KOPT-K1 (cell line): ENCODE results near the gene GABRD.
"Not testable (repeated sequence)": the region's sequence is repeated elsewhere in the genome, so short reads cannot be mapped to it uniquely, and the experiment has no call there.

ENCODE experiments used
- H3K27ac ChIP-seq: fragments of 200-600 bp; sonication (generic); 2 replicates; pipeline ENCODE4 v1.5.1; 2016; ENCODE audit warnings: antibody characterized with exemption, mild to moderate bottlenecking, low read depth, low read length; ENCODE audit not compliant: poor library complexity, severe bottlenecking
- H3K36me3 ChIP-seq: fragments of 200-600 bp; sonication (generic); 2 replicates; pipeline ENCODE4 v1.5.1; 2017; ENCODE audit warnings: antibody characterized with exemption, mild to moderate bottlenecking, low read length, moderate library complexity; ENCODE audit not compliant: insufficient read depth
- H3K9me3 ChIP-seq: fragments of 200-600 bp; sonication (generic); 2 replicates; pipeline ENCODE4 v1.5.1; 2017; ENCODE audit warnings: antibody characterized with exemption, low read length, mild to moderate bottlenecking; ENCODE audit not compliant: insufficient read depth, poor library complexity, severe bottlenecking

GABRD gene

GRCh38 chr1:1980467-1981141 is 38.5 kb upstream of the GABRD start:
- no peaks in the 10 kb centered on the region for H3K36me3 ChIP-seq
- peaks cover 19% of the 10 kb centered on the region for H3K9me3 ChIP-seq

GRCh38 chr1:1981142-1981500 is 38.0 kb upstream of the GABRD start:
- Histone ChIP-seq H3K27ac (no peak overlapping the region), H3K36me3 (no peaks in the 10 kb centered on the region), H3K9me3 (peaks cover 19% of the 10 kb centered on the region)

More at GRCh38 chr1:1980467-1981141, 38.5 kb upstream of the GABRD start:
- no peak overlapping the region for H3K27ac ChIP-seq

- H3K9me3 ChIP-seq, result peaks cover 19% of the 10 kb centered on the region
- H3K27ac ChIP-seq, H3K36me3 ChIP-seq: not testable (repeated sequence)
Measured at GRCh38 chr1:1981631-1982327, 37.4 kb upstream of the GABRD start.

- no peak overlapping the region for H3K27ac ChIP-seq
- peaks cover 19% of the 10 kb centered on the region for H3K9me3 ChIP-seq
- H3K36me3 ChIP-seq, result no peaks in the 10 kb centered on the region
Measured at GRCh38 chr1:1982379-1983232, 36.5 kb upstream of the GABRD start.

GRCh38 chr1:1984560-1985070 is 34.5 kb upstream of the GABRD start:
- Histone ChIP-seq H3K27ac (no peak overlapping the region), H3K9me3 (peaks cover 19% of the 10 kb centered on the region), H3K36me3 (no peaks in the 10 kb centered on the region)

- Histone ChIP-seq H3K9me3 (peaks cover 17% of the 10 kb centered on the region), H3K27ac (no peak overlapping the region), H3K36me3 (no peaks in the 10 kb centered on the region)
Measured at GRCh38 chr1:1985375-1986050, 33.6 kb upstream of the GABRD start.

GRCh38 chr1:1986451-1987141 is 32.5 kb upstream of the GABRD start:
- H3K27ac ChIP-seq, result no peak overlapping the region
- no peaks in the 10 kb centered on the region for H3K36me3 ChIP-seq
- H3K9me3 ChIP-seq, result peaks cover 8% of the 10 kb centered on the region

- Histone ChIP-seq H3K9me3 (peaks cover 4% of the 10 kb centered on the region), H3K36me3 (no peaks in the 10 kb centered on the region), H3K27ac (no peak overlapping the region)
Measured at GRCh38 chr1:1987142-1987510, 32.0 kb upstream of the GABRD start.

- H3K27ac ChIP-seq, result no peak overlapping the region
- no peaks in the 10 kb centered on the region for H3K36me3 ChIP-seq
- H3K9me3 ChIP-seq, result no peaks in the 10 kb centered on the region
Measured at GRCh38 chr1:1988061-1988945, 30.8 kb upstream of the GABRD start.

- Histone ChIP-seq H3K36me3 (no peaks in the 10 kb centered on the region), H3K9me3 (no peaks in the 10 kb centered on the region), H3K27ac (no peak overlapping the region)
Measured at GRCh38 chr1:1989102-1989542, 30.0 kb upstream of the GABRD start.

- H3K36me3 ChIP-seq, result no peaks in the 10 kb centered on the region
- H3K9me3 ChIP-seq, result no peaks in the 10 kb centered on the region
- no peak overlapping the region for H3K27ac ChIP-seq
Measured at GRCh38 chr1:1989789-1990188, 29.4 kb upstream of the GABRD start.

- H3K27ac ChIP-seq, result no peak overlapping the region
- no peaks in the 10 kb centered on the region for H3K9me3 ChIP-seq
- H3K36me3 ChIP-seq, result no peaks in the 10 kb centered on the region
Measured at GRCh38 chr1:1990222-1990621, 28.9 kb upstream of the GABRD start.

- H3K36me3 ChIP-seq, result no peaks in the 10 kb centered on the region
- no peaks in the 10 kb centered on the region for H3K9me3 ChIP-seq
- no peak overlapping the region for H3K27ac ChIP-seq
Measured at GRCh38 chr1:1994536-1994935, 24.6 kb upstream of the GABRD start.
